GM12878 (cell line): ENCODE measurements around the gene SEMA5A. TPM values are rescaled to one million over a fixed set of nuclear protein-coding genes. Genes with fewer than 3 reads are reported as not detected.

Experiments used
- ATAC-seq: fragments of 200-7000 bp; cut with Tn5 transposase; 3 replicates; pipeline ENCODE4 v1.9.1; 2020; ENCODE audit warnings: mild to moderate bottlenecking, moderate library complexity
- BruUV-seq: library from RNA; stranded (reverse); fragments of 400-500 nt; replicated peaks from 2 replicates; lab custom pipeline; 2021; lab: Mats Ljungman, UMichigan
- CTCF ChIA-PET: fragments of 300-600 bp; sonication (Branson Sonifier 250); formaldehyde crosslinking; extraction: SDS; loops from one replicate; lab custom pipeline; 2021; ENCODE audit warnings: inconsistent platforms; lab: Yijun Ruan, JAX
- POLR2A ChIA-PET: fragments of 350-600 bp; formaldehyde crosslinking; extraction: SDS; loops from one replicate; lab custom pipeline; 2021; ENCODE audit warnings: inconsistent platforms; lab: Charles Lee
- RAD21 ChIA-PET: fragments of 300-600 bp; sonication (Branson Sonifier 250); formaldehyde crosslinking; loops from one replicate; lab custom pipeline; 2023; ENCODE audit warnings: antibody characterized with exemption; ENCODE audit not compliant: unreplicated experiment; lab: Charles Lee
- SMC1A ChIA-PET: fragments of 300-600 bp; sonication (Branson Sonifier 250); formaldehyde crosslinking; loops from one replicate; lab custom pipeline; 2023; ENCODE audit not compliant: unreplicated experiment, uncharacterized antibody; lab: Charles Lee
- DNase-seq: peaks from one replicate; pipeline ENCODE4 v3.0.0-alpha.2; 2011; ENCODE audit warnings: low read depth, low spot score
- FAIRE-seq: peaks from 3 replicates; lab custom pipeline; 2011; peaks lifted over from hg19 to GRCh38; lab: Jason Lieb, UNC
- H2AFZ ChIP-seq: 2 replicates; pipeline ENCODE4 v1.6.0; 2011; ENCODE audit warnings: low read depth, low read length, control low read depth; ENCODE audit not compliant: control insufficient read depth
- H3K27ac ChIP-seq: 2 replicates; pipeline ENCODE4 v1.5.1; 2011; ENCODE audit warnings: control low read depth; ENCODE audit not compliant: control insufficient read depth, insufficient read depth
- H3K27me3 ChIP-seq, 2 experiments: replicated peaks in 1 of 2; 2 replicates each; pipeline versions ENCODE4 v1.6.0 to v1.6.1; 2011; ENCODE audit warnings: low read length in 1 of 2; ENCODE audit not compliant: control insufficient read depth in 2 of 2, insufficient read depth in 2 of 2
- H3K36me3 ChIP-seq, 2 experiments: 2 replicates each; pipeline ENCODE4 v1.5.1; 2011; ENCODE audit warnings: low read length in 1 of 2; ENCODE audit not compliant: control insufficient read depth in 2 of 2, insufficient read depth in 2 of 2
- H3K4me1 ChIP-seq: 2 replicates; pipeline ENCODE4 v1.6.1; 2011; ENCODE audit warnings: mild to moderate bottlenecking, low read length, moderate library complexity, mixed read lengths; ENCODE audit not compliant: control insufficient read depth, insufficient read depth
- H3K4me2 ChIP-seq: 2 replicates; pipeline ENCODE4 v1.6.0; 2011; ENCODE audit warnings: control low read depth; ENCODE audit not compliant: control insufficient read depth, insufficient read depth
- H3K4me3 ChIP-seq: fragments of 200-600 bp; sonication (generic); 2 replicates; pipeline ENCODE4 v1.5.1; 2016
- H3K79me2 ChIP-seq: 2 replicates; pipeline ENCODE4 v1.6.0; 2011; ENCODE audit warnings: low read length; ENCODE audit not compliant: control insufficient read depth, insufficient read depth
- H3K9ac ChIP-seq: 2 replicates; pipeline ENCODE4 v1.8.0; 2011; ENCODE audit warnings: low read length, control low read depth, mixed read lengths; ENCODE audit not compliant: control insufficient read depth, insufficient read depth
- H3K9me3 ChIP-seq: replicated peaks from 3 replicates; pipeline ENCODE4 v1.5.1; 2011; ENCODE audit warnings: mild to moderate bottlenecking, low read length; ENCODE audit not compliant: control insufficient read depth, insufficient read depth
- H4K20me1 ChIP-seq: 2 replicates; pipeline ENCODE4 v1.6.0; 2011; ENCODE audit not compliant: control insufficient read depth, insufficient read depth
- BRCA1 ChIP-seq: IDR thresholded peaks from 2 replicates; pipeline ENCODE4 v1.6.1; 2011; ENCODE audit warnings: low read depth, low read length, improper control_type of control experiment
- E2F8 ChIP-seq: fragments of 450-650 bp; IDR thresholded peaks from 2 replicates; pipeline ENCODE4 v1.6.1; 2018; ENCODE audit warnings: mild to moderate bottlenecking, low read depth, moderate library complexity; ENCODE audit not compliant: partially characterized antibody
- EGR1 ChIP-seq, 2 experiments: IDR thresholded peaks; 1 replicate in 1 of 2; 2 replicates in 1 of 2; pipeline ENCODE4 v1.6.1; 2011 to 2012; ENCODE audit warnings: low read depth in 2 of 2, low read length in 2 of 2, borderline replicate concordance in 1 of 2, mild to moderate bottlenecking in 1 of 2, moderate library complexity in 1 of 2
- IRF5 ChIP-seq: fragments of 450-650 bp; IDR thresholded peaks from 2 replicates; pipeline ENCODE4 v1.6.1; 2017; ENCODE audit warnings: borderline replicate concordance
- JUND ChIP-seq: IDR thresholded peaks from 2 replicates; pipeline ENCODE4 v1.6.1; 2012; ENCODE audit warnings: low read depth, mild to moderate bottlenecking, low read length, improper control_type of control experiment, moderate library complexity
- MTA3 ChIP-seq: IDR thresholded peaks from 2 replicates; pipeline ENCODE4 v1.6.1; 2012; ENCODE audit warnings: low read length, inconsistent platforms, borderline replicate concordance
- POU2F2 ChIP-seq: IDR thresholded peaks from 3 replicates; pipeline ENCODE4 v1.6.1; 2011; ENCODE audit warnings: low read depth, mild to moderate bottlenecking, low read length, borderline replicate concordance
- STAT1 ChIP-seq: fragments of 450-650 bp; conservative IDR thresholded peaks from 2 replicates; pipeline ENCODE4 v1.6.1; 2014; ENCODE audit warnings: antibody characterized with exemption, mild to moderate bottlenecking
- USF2 ChIP-seq: IDR thresholded peaks from 2 replicates; pipeline ENCODE4 v1.6.1; 2011; ENCODE audit warnings: low read depth, low read length, improper control_type of control experiment, borderline replicate concordance
- ZSCAN29 ChIP-seq: fragments of 450-650 bp; IDR thresholded peaks from 2 replicates; pipeline ENCODE4 v1.6.1; 2017; ENCODE audit warnings: mild to moderate bottlenecking, moderate library complexity
- WGBS: methylation state at CpG from one replicate; pipeline ENCODE4 v1.1.6; 2016; ENCODE audit warnings: low lambda C conversion rate; ENCODE audit not compliant: insufficient replicate concordance, insufficient coverage; ENCODE audit errors: missing lambda C conversion rate; 5-methylcytosine and 5-hydroxymethylcytosine counted together
- in situ Hi-C: fragments of 300-500 bp; cut with MboI; formaldehyde crosslinking; loops from 9 replicates; pipeline ENCODE4 v1.14.3; 2018; ENCODE audit warnings: mixed read lengths
- intact Hi-C: fragments of 100-400 bp; cut with micrococcal nuclease; formaldehyde crosslinking; loops from one replicate; pipeline ENCODE4 v1.14.2; 2022; ENCODE audit not compliant: unreplicated experiment
- polyA plus RNA-seq, 11 experiments: library from polyadenylated mRNA; depleted of rRNA in 4 of 11; unstranded in 6 of 11; stranded (reverse) in 5 of 11; fragments of >200 nt; fragmentation: Nextera tagmentation in 4 of 11; fragmentation: Illumina TruSeq in 1 of 11; extraction: Ambion mirVana in 4 of 11; extraction: Trizol in 1 of 11; gene quantifications; 1 replicate in 1 of 11; 2 replicates in 10 of 11; pipeline versions ENCODE4 v1.2.1 to v1.2.3, GENCODE V29; 2011 to 2016; ENCODE audit warnings: inconsistent platforms in 2 of 11, missing spikeins in 2 of 11, low read depth in 1 of 11
- total RNA-seq, 4 experiments: library from RNA; depleted of rRNA in 3 of 4; stranded (reverse); fragments of >200 nt in 3 of 4; fragmentation: Illumina TruSeq in 1 of 4; extraction: Trizol in 1 of 4; gene quantifications; 2 replicates each; pipeline versions ENCODE4 v1.2.1 to v1.2.3, GENCODE V29; 2013 to 2021

Gene SEMA5A
- total and polyA plus RNA-seq, 10 of the 15 experiments (the other 5 are each of a cell fraction or from before 2014, with no cell fraction given), result 0.03 to 2.4 (median 0.09) TPM; not detected in 1

- no peaks in the 10 kb centered on the region for H3K79me2 ChIP-seq
These were observed 323.6 kb downstream of the SEMA5A start for GRCh38 chr5:9222054-9222976.

More at GRCh38 chr5:9222054-9222976, 323.6 kb downstream of the SEMA5A start:
- no peaks in the 10 kb centered on the region for H4K20me1 ChIP-seq
- no peak for DNase-seq
- no peak overlapping the region for H3K27ac ChIP-seq
- no peak overlapping the region for H2AFZ ChIP-seq
- ATAC-seq, result no peak
- no peaks in the 10 kb centered on the region for H3K9me3 ChIP-seq
- no peak overlapping the region for H3K4me3 ChIP-seq
- intact Hi-C loops, result no loop called here
- H3K4me1 ChIP-seq, result no peaks in the 10 kb centered on the region
- H3K36me3 ChIP-seq, result no peaks in the 10 kb centered on the region
- no peak overlapping the region for H3K4me2 ChIP-seq
- RAD21 ChIA-PET, result no interaction called here
- WGBS, result 16% methylated on average over 7 of the region's 7 CpGs
- H3K27me3 ChIP-seq, result no peaks in the 10 kb centered on the region
- CTCF ChIA-PET, result no interaction called here
- TF ChIP-seq JUND (no peak), STAT1 (no peak), BRCA1 (no peak), MTA3 (no peak), ZSCAN29 (no peak), POU2F2 (no peak), IRF5 (no peak), USF2 (no peak), EGR1 (IDR thresholded peaks at IDR 0.05; ENCODE audit: borderline replicate concordance in 1 of 2, low read depth in 2 of 2, low read length in 2 of 2) (no peak), E2F8 (no peak)
- no TSS peak for BruUV-seq
- no peak overlapping the region for H3K9ac ChIP-seq
- no peak for FAIRE-seq
- POLR2A ChIA-PET, result no interaction called here
- SMC1A ChIA-PET, result no interaction called here
- in situ Hi-C loops, result no loop called here
